ENCODE measurements around the gene GPR171. TPM values are rescaled to one million over a fixed set of nuclear protein-coding genes. Genes with fewer than 3 reads are reported as not detected.

The GPR171 gene
- total RNA-seq, 1 donor from 2014 or later: not detected

DNA sequence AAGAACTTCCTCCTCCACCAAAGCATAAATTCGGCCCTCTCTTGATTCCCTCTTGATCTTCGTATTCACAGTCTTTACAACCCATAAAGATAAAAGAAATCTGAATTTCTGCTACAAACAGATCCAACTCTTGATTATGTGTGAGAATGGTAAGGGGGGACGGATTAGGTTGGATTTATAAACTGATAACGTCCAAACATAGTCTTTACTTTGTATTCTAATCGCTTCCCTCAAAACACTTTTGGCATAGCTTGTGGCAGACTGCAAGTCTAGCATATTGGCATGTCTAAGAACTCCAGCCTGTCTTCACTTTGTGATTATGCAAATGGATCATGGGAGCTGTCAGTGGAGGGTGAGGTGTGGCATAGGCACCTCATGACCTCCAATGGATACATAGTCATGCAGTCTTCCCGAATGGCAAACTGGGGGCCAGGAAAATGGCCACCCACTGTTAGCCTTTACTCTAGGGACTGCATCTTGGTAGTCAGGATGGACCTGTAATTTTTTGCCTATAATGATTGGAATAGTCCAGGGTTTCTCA, 24.3 kb upstream of the GPR171 start:
- Histone ChIP-seq H3K9ac (no peak overlapping the region), H2AFZ (replicated peaks) (no peak overlapping the region), H3K79me2 (ENCODE audit: low read depth) (no peaks in the 10 kb centered on the region), H3K9me3 (ENCODE audit: low read depth) (no peaks in the 10 kb centered on the region), H3F3A (ENCODE audit: low read depth) (no peaks in the 10 kb centered on the region), H3K4me3 (no peak overlapping the region), H3K27ac (no peak overlapping the region), H3K27me3 (no peaks in the 10 kb centered on the region), H3K36me3 (no peaks in the 10 kb centered on the region), H3K4me1 (no peaks in the 10 kb centered on the region), H4K20me1 (ENCODE audit: low read depth) (no peaks in the 10 kb centered on the region), H3K4me2 (no peak overlapping the region)
- Mint-ChIP-seq H3K36me3 (peaks cover 3% of the 10 kb centered on the region), H3K4me3 (no peak overlapping the region), H3K9me3 (peaks cover 2% of the 10 kb centered on the region), H3K4me1 (peaks cover 5% of the 10 kb centered on the region), H3K27me3 (ENCODE audit: insufficient read depth, low read depth) (no peaks in the 10 kb centered on the region), H3K27ac (peak overlapping the region; percentile 8)
- TF ChIP-seq, protein P1, sequence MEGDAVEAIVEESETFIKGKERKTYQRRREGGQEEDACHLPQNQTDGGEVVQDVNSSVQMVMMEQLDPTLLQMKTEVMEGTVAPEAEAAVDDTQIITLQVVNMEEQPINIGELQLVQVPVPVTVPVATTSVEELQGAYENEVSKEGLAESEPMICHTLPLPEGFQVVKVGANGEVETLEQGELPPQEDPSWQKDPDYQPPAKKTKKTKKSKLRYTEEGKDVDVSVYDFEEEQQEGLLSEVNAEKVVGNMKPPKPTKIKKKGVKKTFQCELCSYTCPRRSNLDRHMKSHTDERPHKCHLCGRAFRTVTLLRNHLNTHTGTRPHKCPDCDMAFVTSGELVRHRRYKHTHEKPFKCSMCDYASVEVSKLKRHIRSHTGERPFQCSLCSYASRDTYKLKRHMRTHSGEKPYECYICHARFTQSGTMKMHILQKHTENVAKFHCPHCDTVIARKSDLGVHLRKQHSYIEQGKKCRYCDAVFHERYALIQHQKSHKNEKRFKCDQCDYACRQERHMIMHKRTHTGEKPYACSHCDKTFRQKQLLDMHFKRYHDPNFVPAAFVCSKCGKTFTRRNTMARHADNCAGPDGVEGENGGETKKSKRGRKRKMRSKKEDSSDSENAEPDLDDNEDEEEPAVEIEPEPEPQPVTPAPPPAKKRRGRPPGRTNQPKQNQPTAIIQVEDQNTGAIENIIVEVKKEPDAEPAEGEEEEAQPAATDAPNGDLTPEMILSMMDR (IDR thresholded peaks at IDR 0.05): no peak
- TF ChIP-seq EZH2phosphoT487 (IDR thresholded peaks at IDR 0.05) (no peak), EZH2 (IDR thresholded peaks at IDR 0.05) (no peak)
- no peak for DNase-seq (ENCODE audit: low spot score)

DNA sequence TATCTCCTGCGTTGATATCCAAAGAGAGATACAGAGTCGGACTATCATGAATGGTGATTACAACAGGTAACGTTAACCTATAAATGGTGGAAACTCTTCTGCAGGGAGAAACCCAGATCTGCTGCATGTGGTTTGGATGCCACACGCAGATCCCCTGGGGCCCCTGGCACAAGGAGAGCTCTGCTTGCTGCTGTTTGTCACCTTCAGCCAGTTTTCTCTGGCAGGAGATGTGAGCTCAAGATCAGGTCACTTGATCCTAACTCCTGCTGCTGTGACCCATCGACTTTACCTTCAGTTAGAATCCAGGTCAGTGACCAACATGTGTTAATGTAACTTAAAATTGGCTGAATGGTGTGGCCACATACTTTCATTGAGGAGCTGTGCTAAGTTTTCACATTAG, 23.8 kb upstream of the GPR171 start:
- Mint-ChIP-seq H3K4me3 (no peak overlapping the region), H3K36me3 (peaks cover 7% of the 10 kb centered on the region), H3K27me3 (ENCODE audit: insufficient read depth, low read depth) (no peaks in the 10 kb centered on the region), H3K4me1 (peaks cover 5% of the 10 kb centered on the region), H3K27ac (no peak overlapping the region), H3K9me3 (peaks cover 7% of the 10 kb centered on the region)
- TF ChIP-seq EZH2phosphoT487 (IDR thresholded peaks at IDR 0.05) (no peak), EZH2 (IDR thresholded peaks at IDR 0.05) (no peak)
- TF ChIP-seq, protein P1 (IDR thresholded peaks at IDR 0.05): no peak
- Histone ChIP-seq H3K4me2 (no peak overlapping the region), H3F3A (ENCODE audit: low read depth) (no peaks in the 10 kb centered on the region), H3K4me3 (no peak overlapping the region), H3K27ac (no peak overlapping the region), H3K27me3 (no peaks in the 10 kb centered on the region), H3K9ac (no peak overlapping the region), H3K4me1 (no peaks in the 10 kb centered on the region), H3K9me3 (ENCODE audit: low read depth) (no peaks in the 10 kb centered on the region), H4K20me1 (ENCODE audit: low read depth) (no peaks in the 10 kb centered on the region), H3K36me3 (no peaks in the 10 kb centered on the region), H3K79me2 (ENCODE audit: low read depth) (no peaks in the 10 kb centered on the region), H2AFZ (replicated peaks) (no peak overlapping the region)
- DNase-seq (ENCODE audit: low spot score): no peak

DNA sequence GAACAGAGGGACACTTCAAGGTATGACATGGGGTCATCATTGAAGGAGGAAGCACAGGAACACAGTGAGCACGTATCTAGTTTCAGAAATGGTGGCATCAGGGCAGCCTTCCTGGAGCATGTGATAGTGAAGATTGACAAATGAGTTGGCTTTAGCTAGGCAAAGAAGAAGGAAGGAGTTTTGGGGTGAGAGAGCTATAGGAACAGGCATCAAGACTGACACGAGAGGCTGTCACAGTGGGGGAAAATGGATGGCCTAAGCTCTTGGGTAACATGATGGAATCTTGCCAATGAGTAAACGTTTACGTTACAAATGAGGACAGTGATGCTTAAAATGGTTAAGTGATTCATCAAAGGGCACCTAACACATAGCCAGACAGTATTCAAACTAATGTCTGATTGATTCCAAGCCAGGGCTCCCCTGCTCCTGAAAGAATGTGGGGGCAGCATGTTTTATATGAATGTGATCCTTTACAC, 23.1 kb upstream of the GPR171 start:
- Histone ChIP-seq H3K36me3 (no peaks in the 10 kb centered on the region), H3K4me2 (no peak overlapping the region), H3K4me3 (no peak overlapping the region), H3F3A (ENCODE audit: low read depth) (no peaks in the 10 kb centered on the region), H3K27me3 (no peaks in the 10 kb centered on the region), H3K9me3 (ENCODE audit: low read depth) (no peaks in the 10 kb centered on the region), H2AFZ (replicated peaks) (no peak overlapping the region), H3K79me2 (ENCODE audit: low read depth) (no peaks in the 10 kb centered on the region), H3K9ac (no peak overlapping the region), H3K4me1 (no peaks in the 10 kb centered on the region), H3K27ac (no peak overlapping the region), H4K20me1 (ENCODE audit: low read depth) (no peaks in the 10 kb centered on the region)
- Mint-ChIP-seq H3K36me3 (peaks cover 11% of the 10 kb centered on the region), H3K4me3 (no peak overlapping the region), H3K27ac (peak overlapping the region; percentile 36), H3K4me1 (peaks cover 5% of the 10 kb centered on the region), H3K27me3 (ENCODE audit: insufficient read depth, low read depth) (no peaks in the 10 kb centered on the region), H3K9me3 (peaks cover 9% of the 10 kb centered on the region)
- TF ChIP-seq, protein P1 (IDR thresholded peaks at IDR 0.05): no peak
- no peak for TF ChIP-seq EZH2 (IDR thresholded peaks at IDR 0.05)
- no peak for TF ChIP-seq EZH2phosphoT487 (IDR thresholded peaks at IDR 0.05)
- DNase-seq (ENCODE audit: low spot score): no peak
